GM15510 (cell line): ENCODE measurements around the gene AK4.

Experiments used
- POLR2A ChIP-seq: IDR thresholded peaks from 3 replicates; pipeline ENCODE4 v1.6.1; 2011; ENCODE audit warnings: borderline replicate concordance; ENCODE audit not compliant: insufficient read length; ENCODE audit errors: extremely low read depth

AK4 gene

DNA sequence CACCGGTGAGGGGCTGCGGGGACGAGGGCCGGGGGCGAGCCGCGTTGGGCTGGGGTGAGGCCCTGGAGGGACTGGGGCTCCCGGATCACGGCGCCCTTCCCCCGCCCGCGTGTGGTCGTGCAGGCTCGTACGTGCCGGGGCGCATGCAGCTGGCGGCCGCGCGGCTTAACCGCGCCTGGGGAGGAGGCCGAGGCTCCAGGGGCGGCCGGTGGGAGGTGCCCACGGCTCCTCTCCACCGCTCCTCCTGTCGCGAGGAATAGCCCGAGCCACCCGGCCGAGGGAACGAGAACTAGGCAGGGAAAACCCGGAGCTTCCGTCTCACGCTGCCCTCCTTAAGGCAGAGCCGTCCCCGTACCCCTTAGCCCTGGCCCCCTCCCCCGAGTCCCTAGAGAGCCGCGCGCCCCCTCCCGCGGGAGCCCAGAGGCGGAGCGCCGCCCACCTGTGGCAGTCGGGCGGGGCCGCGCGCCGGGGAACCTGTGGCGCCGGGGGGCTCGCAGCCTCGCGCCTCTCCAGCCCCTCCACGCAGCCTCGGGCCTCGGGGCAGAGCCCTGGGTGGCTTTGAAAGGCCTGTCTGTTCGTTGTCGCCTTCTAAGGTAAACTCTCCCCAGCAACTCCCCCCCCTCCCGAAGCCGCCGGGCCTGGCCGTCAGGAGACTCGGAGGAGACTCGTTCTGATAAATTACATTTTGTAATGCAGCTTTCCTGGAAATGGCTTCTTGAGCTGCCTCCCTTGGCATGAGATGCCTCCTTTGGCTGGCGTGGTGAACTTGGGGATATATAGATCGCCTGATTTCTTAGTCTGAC lies 746 bp downstream of the AK4 start:
- peak; percentile 14 for TF ChIP-seq POLR2A

GRCh38 chr1:65149351-65150107 lies 1.5 kb downstream of the AK4 start:
- no peak for TF ChIP-seq POLR2A

GRCh38 chr1:65150108-65150463 lies 2.1 kb downstream of the AK4 start:
- TF ChIP-seq POLR2A: no peak

- TF ChIP-seq POLR2A: no peak
These were observed 2.7 kb downstream of the AK4 start for GRCh38 chr1:65150583-65151263.

DNA sequence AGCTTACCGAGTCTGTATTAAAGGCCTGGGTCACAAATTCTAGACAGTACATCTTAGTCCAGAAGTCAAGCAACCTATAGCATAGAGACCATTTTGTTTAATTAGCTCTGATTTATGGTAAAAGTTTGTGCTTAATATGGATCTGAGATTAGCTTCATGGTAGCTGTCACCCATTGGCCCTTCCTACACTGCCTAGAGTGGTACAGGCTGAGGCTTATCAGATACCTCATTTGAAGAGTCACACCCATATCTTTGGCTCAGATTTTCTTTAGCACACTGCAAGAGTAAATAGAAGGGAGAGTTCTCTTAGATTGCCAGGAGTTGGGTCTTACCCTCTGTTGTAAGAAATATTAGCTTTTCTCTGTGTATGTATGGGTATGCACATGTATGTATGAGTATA lies 3.6 kb downstream of the AK4 start:
- no peak for TF ChIP-seq POLR2A

- no peak for TF ChIP-seq POLR2A
These were observed 5.6 kb downstream of the AK4 start for GRCh38 chr1:65153635-65154034.

- no peak for TF ChIP-seq POLR2A
These were observed 9.0 kb downstream of the AK4 start for GRCh38 chr1:65156910-65157545.

- TF ChIP-seq POLR2A: no peak
These were observed 9.5 kb downstream of the AK4 start for GRCh38 chr1:65157546-65157941.

- no peak for TF ChIP-seq POLR2A
These were observed 12.0 kb downstream of the AK4 start for GRCh38 chr1:65159801-65160523.

- no peak for TF ChIP-seq POLR2A
These were observed 15.3 kb downstream of the AK4 start for GRCh38 chr1:65163201-65163805.

DNA sequence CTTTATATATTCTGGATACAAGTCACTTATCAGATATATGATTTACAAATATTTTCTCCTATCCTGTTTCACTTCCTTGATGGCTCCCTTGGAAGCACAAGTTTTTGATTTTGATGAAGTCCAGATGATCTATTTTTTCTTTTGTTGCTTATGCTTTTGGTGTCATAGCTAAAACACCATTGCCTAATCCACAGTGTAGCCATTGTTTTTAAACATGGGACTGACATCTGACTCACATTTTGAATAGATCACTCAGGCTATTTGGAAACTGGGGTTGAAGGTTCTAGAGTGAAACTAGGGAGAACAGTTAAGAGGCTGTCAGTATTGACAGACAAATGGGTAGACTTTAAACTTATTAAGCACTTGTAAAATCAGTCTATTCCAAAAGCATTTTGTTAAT lies 16.6 kb downstream of the AK4 start:
- no peak for TF ChIP-seq POLR2A

DNA sequence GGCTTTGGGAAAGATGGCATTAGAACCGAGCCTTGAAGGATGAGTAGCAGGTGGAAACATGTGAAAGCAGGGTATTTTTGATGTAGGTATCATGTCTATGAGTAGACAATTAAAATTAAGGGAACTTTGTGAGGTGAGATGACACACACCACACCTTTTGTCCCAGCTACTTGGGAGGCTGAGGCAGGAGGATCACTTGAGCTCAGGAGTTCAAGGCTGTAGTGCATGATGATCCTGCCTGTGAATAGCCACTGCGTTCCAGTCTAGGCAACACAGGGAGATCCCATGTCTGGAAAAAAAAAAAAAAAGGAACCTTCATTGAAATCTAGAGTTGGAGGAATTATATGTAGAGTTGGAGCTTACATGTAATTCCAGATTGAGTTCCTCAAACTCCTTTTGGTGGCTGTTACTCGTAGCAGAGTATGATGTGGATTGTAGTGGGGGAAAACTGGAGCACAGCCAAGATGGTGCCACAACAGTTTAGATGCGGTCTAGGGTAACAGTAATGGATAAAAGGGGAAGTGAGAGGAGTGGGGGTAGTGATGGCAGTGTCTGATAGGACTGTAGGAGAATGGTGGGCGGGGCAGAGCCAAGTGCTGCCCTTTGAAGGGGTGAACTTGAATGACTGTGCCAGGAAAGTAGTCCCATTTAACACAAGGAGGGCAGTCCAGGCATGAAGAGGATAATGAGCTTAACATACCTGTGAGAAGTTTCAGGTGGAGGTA lies 17.4 kb downstream of the AK4 start:
- TF ChIP-seq POLR2A: no peak

DNA sequence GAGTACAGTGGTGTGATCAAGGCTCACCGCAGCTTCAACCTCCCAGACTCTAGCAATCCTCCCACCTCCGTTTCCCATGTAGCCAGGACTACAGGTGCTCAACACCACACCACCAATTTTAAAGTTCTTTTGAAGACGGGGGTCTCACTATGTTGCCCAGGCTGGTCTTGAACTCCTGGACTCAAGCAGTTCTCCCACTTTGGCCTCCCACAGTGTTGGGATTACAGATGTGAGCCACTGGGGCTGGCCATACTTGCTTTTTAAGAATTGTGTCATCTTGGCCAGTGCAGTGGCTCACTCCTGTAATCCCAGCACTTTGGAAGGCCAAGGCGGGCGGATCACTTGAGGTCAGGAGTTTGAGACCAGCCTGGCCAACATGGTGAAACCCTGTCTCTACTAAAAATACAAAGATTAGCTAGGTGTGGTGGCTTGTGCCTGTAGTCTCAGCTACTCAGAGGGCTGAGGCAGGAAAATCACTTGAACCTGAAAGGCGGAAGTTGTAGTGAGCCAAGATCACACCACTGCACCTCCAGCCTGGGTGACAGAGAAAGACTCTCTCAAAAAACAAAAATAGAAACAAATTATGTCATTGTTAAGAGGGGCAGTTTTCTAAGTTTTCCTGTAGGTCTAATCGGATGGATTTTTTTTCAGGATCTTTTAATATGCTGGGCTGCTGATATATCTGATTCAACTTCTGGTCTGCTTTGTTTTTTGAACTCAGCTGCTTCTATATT lies 18.7 kb downstream of the AK4 start:
- no peak for TF ChIP-seq POLR2A
